ENCODE data around the gene TGDS. TPM values are rescaled to one million over a fixed set of nuclear protein-coding genes. Genes with fewer than 3 reads are reported as not detected.
"Not testable (repeated sequence)": the region's sequence is repeated elsewhere in the genome, so short reads cannot be mapped to it uniquely, and the experiment has no call there.

TGDS gene
- total RNA-seq, 2 experiments from 2014 or later, result 7.7 to 8.0 TPM

GRCh38 chr13:94535775-94536174, 60.2 kb downstream of the TGDS start:
- no peak for TF ChIP-seq EZH2phosphoT487 (IDR thresholded peaks at IDR 0.05; ENCODE audit: borderline replicate concordance, low read depth, low read length)
- TF ChIP-seq CTCF (conservative IDR thresholded peaks at IDR 0.05; ENCODE audit: low read length), result no peak
- BruUV-seq (replicated peaks), result no TSS peak
- no peak overlapping the region for H3K4me2 ChIP-seq (ENCODE audit: low read length)
- no peak for DNase-seq (ENCODE audit: low spot score)
- no peak overlapping the region for H3K4me3 ChIP-seq (ENCODE audit: low read depth, low read length, poor library complexity, severe bottlenecking)
- ChIA-PET CTCF (ENCODE audit: unreplicated experiment) (no interaction called here), POLR2A (interaction anchor here (0.7 kb wide), 1 partner anchor 64 kb away, joined by 3 read pairs; no protein-coding TSS in a partner anchor)
- H3K27ac ChIP-seq (ENCODE audit: low read depth, low read length, poor library complexity, severe bottlenecking), result no peak overlapping the region
- no peaks in the 10 kb centered on the region for H4K20me1 ChIP-seq (ENCODE audit: insufficient read depth, low read length)
- no peaks in the 10 kb centered on the region for H3K4me1 ChIP-seq (ENCODE audit: insufficient read depth, low read length, poor library complexity, severe bottlenecking)
- no peaks in the 10 kb centered on the region for H3K9me3 ChIP-seq (ENCODE audit: low read length)
- H2AFZ ChIP-seq (ENCODE audit: low read length), result no peak overlapping the region
- no peaks in the 10 kb centered on the region for H3K79me2 ChIP-seq (ENCODE audit: insufficient read depth, low read depth, low read length)
- H3K9me2 ChIP-seq (ENCODE audit: insufficient read depth, low read length), result no peaks in the 10 kb centered on the region
- H3K36me3 ChIP-seq (ENCODE audit: insufficient read depth, low read length), result no peaks in the 10 kb centered on the region
- intact Hi-C loops (cut with micrococcal nuclease; ENCODE audit: unreplicated experiment), result no loop called here

GRCh38 chr13:94535231-94535630, 60.7 kb downstream of the TGDS start:
- Histone ChIP-seq H2AFZ (ENCODE audit: low read length) (no peak overlapping the region), H3K27ac (ENCODE audit: low read depth, low read length, poor library complexity, severe bottlenecking) (no peak overlapping the region), H4K20me1 (ENCODE audit: insufficient read depth, low read length) (no peaks in the 10 kb centered on the region), H3K4me1 (ENCODE audit: insufficient read depth, low read length, poor library complexity, severe bottlenecking) (no peaks in the 10 kb centered on the region), H3K79me2 (ENCODE audit: insufficient read depth, low read depth, low read length) (no peaks in the 10 kb centered on the region), H3K9me2 (ENCODE audit: insufficient read depth, low read length) (no peaks in the 10 kb centered on the region), H3K9me3 (ENCODE audit: low read length) (no peaks in the 10 kb centered on the region), H3K4me2 (ENCODE audit: low read length) (no peak overlapping the region), H3K36me3 (ENCODE audit: insufficient read depth, low read length) (no peaks in the 10 kb centered on the region), H3K4me3 (ENCODE audit: low read depth, low read length, poor library complexity, severe bottlenecking) (no peak overlapping the region)
- TF ChIP-seq EZH2phosphoT487 (IDR thresholded peaks at IDR 0.05; ENCODE audit: borderline replicate concordance, low read depth, low read length) (no peak), CTCF (conservative IDR thresholded peaks at IDR 0.05; ENCODE audit: low read length) (no peak)
- CTCF ChIA-PET (ENCODE audit: unreplicated experiment), result no interaction called here
- POLR2A ChIA-PET, result no interaction called here
- BruUV-seq (replicated peaks), result no TSS peak
- DNase-seq (ENCODE audit: low spot score), result no peak
- intact Hi-C loops (cut with micrococcal nuclease; ENCODE audit: unreplicated experiment), result no loop called here

GRCh38 chr13:94534166-94534565, 61.8 kb downstream of the TGDS start:
- no peak for DNase-seq (ENCODE audit: low spot score)
- no peak overlapping the region for H3K4me2 ChIP-seq (ENCODE audit: low read length)
- POLR2A ChIA-PET, result no interaction called here
- no peaks in the 10 kb centered on the region for H4K20me1 ChIP-seq (ENCODE audit: insufficient read depth, low read length)
- BruUV-seq (replicated peaks), result no TSS peak
- CTCF ChIA-PET (ENCODE audit: unreplicated experiment), result no interaction called here
- H3K4me3 ChIP-seq (ENCODE audit: low read depth, low read length, poor library complexity, severe bottlenecking), result no peak overlapping the region
- H3K9me2 ChIP-seq (ENCODE audit: insufficient read depth, low read length), result no peaks in the 10 kb centered on the region
- no peaks in the 10 kb centered on the region for H3K36me3 ChIP-seq (ENCODE audit: insufficient read depth, low read length)
- H2AFZ ChIP-seq (ENCODE audit: low read length), result no peak overlapping the region
- no peaks in the 10 kb centered on the region for H3K79me2 ChIP-seq (ENCODE audit: insufficient read depth, low read depth, low read length)
- H3K4me1 ChIP-seq (ENCODE audit: insufficient read depth, low read length, poor library complexity, severe bottlenecking), result no peaks in the 10 kb centered on the region
- intact Hi-C loops (cut with micrococcal nuclease; ENCODE audit: unreplicated experiment), result no loop called here
- no peak for TF ChIP-seq EZH2phosphoT487 (IDR thresholded peaks at IDR 0.05; ENCODE audit: borderline replicate concordance, low read depth, low read length)
- no peak overlapping the region for H3K27ac ChIP-seq (ENCODE audit: low read depth, low read length, poor library complexity, severe bottlenecking)
- no peaks in the 10 kb centered on the region for H3K9me3 ChIP-seq (ENCODE audit: low read length)

GRCh38 chr13:94532278-94532677, 63.7 kb downstream of the TGDS start:
- H2AFZ ChIP-seq (ENCODE audit: low read length); H3K4me3 ChIP-seq (ENCODE audit: low read depth, low read length, poor library complexity, severe bottlenecking); H3K27ac ChIP-seq (ENCODE audit: low read depth, low read length, poor library complexity, severe bottlenecking); H3K4me2 ChIP-seq (ENCODE audit: low read length); H3K9me3 ChIP-seq (ENCODE audit: low read length); H3K9me2 ChIP-seq (ENCODE audit: insufficient read depth, low read length); POLR2A ChIA-PET; H3K4me1 ChIP-seq (ENCODE audit: insufficient read depth, low read length, poor library complexity, severe bottlenecking); BruUV-seq (replicated peaks); DNase-seq (ENCODE audit: low spot score); H3K36me3 ChIP-seq (ENCODE audit: insufficient read depth, low read length); intact Hi-C loops (cut with micrococcal nuclease; ENCODE audit: unreplicated experiment); H4K20me1 ChIP-seq (ENCODE audit: insufficient read depth, low read length); H3K79me2 ChIP-seq (ENCODE audit: insufficient read depth, low read depth, low read length); CTCF ChIA-PET (ENCODE audit: unreplicated experiment): not testable (repeated sequence)

- H4K20me1 ChIP-seq (ENCODE audit: insufficient read depth, low read length); DNase-seq (ENCODE audit: low spot score); H3K9me2 ChIP-seq (ENCODE audit: insufficient read depth, low read length); H2AFZ ChIP-seq (ENCODE audit: low read length); H3K36me3 ChIP-seq (ENCODE audit: insufficient read depth, low read length); H3K4me3 ChIP-seq (ENCODE audit: low read depth, low read length, poor library complexity, severe bottlenecking); H3K4me2 ChIP-seq (ENCODE audit: low read length); CTCF ChIA-PET (ENCODE audit: unreplicated experiment); H3K9me3 ChIP-seq (ENCODE audit: low read length); POLR2A ChIA-PET; H3K4me1 ChIP-seq (ENCODE audit: insufficient read depth, low read length, poor library complexity, severe bottlenecking); H3K27ac ChIP-seq (ENCODE audit: low read depth, low read length, poor library complexity, severe bottlenecking); H3K79me2 ChIP-seq (ENCODE audit: insufficient read depth, low read depth, low read length); BruUV-seq (replicated peaks); intact Hi-C loops (cut with micrococcal nuclease; ENCODE audit: unreplicated experiment): not testable (repeated sequence)
Observed at GRCh38 chr13:94526956-94527355, 69.0 kb downstream of the TGDS start.

Data from OCI-LY7 (cell line).